Left ventricle myocardium inferior (tissue), 1 donor: ENCODE data around the gene SELENOM. TPM values are rescaled to one million over a fixed set of nuclear protein-coding genes. Genes with fewer than 3 reads are reported as not detected.
A peak's percentile ranks its signal among the peaks of the same experiment; 100 is the strongest.

Source experiments
- DNase-seq: peaks from one replicate; pipeline ENCODE4 v3.0.0-alpha.2; 2020
- H3K27ac ChIP-seq: fragments of 200-600 bp; replicated peaks from 2 replicates; pipeline ENCODE4 v1.8.0; 2021
- H3K27me3 ChIP-seq: fragments of 200-600 bp; 2 replicates; pipeline ENCODE4 v1.8.0; 2021; ENCODE audit warnings: low read depth
- H3K36me3 ChIP-seq: fragments of 200-600 bp; 2 replicates; pipeline ENCODE4 v1.8.0; 2021
- H3K4me1 ChIP-seq: fragments of 200-600 bp; 2 replicates; pipeline ENCODE4 v1.8.0; 2021
- H3K4me3 ChIP-seq: fragments of 200-600 bp; 2 replicates; pipeline ENCODE4 v1.8.0; 2021; ENCODE audit warnings: mild to moderate bottlenecking, moderate library complexity
- H3K9me3 ChIP-seq: fragments of 200-600 bp; replicated peaks from 2 replicates; pipeline ENCODE4 v1.8.0; 2021
- CTCF ChIP-seq: fragments of 200-600 bp; IDR thresholded peaks from 2 replicates; pipeline ENCODE4 v1.8.0; 2021; ENCODE audit warnings: antibody characterized with exemption, mild to moderate bottlenecking, borderline replicate concordance
- intact Hi-C: fragments of 100-400 bp; cut with micrococcal nuclease; formaldehyde crosslinking; loops from one replicate; pipeline ENCODE4 v1.11.0; 2022
- total RNA-seq: library from RNA; stranded (reverse); fragmentation: NEBNext Ultra II Directional; extraction: Animal tissue kit (Norgen Biotek cat#: 25700); gene quantifications from one replicate; pipeline ENCODE4 v1.2.1, GENCODE V29; 2021
- donor health status: DM: no; HTN: yes; CAD: no; lungs with severe emphysema.

SELENOM gene
- total RNA-seq, 1 donor from 2014 or later: 51.5 TPM

- Histone ChIP-seq H3K27me3 (no peaks in the 10 kb centered on the region), H3K9me3 (no peaks in the 10 kb centered on the region), H3K4me1 (peaks cover 40% of the 10 kb centered on the region), H3K4me3 (no peak overlapping the region), H3K27ac (peak overlapping the region; percentile 80), H3K36me3 (no peaks in the 10 kb centered on the region)
- no peak for DNase-seq
- no peak for TF ChIP-seq CTCF
- intact Hi-C loops: no loop called here
Observed at GRCh38 chr22:31055117-31055634, 52.2 kb downstream of the SELENOM start.

Other genes starting within 250 kb of the SELENOM start
- 18.0 TPM for gene MORC2, start 138.8 kb downstream of the SELENOM start, total RNA-seq
- 33.6 TPM for gene TUG1, start 138.3 kb downstream of the SELENOM start, total RNA-seq
- 245 TPM for gene SMTN, start 26.2 kb downstream of the SELENOM start, total RNA-seq
- 20.7 TPM for gene INPP5J, start 15.4 kb upstream of the SELENOM start, total RNA-seq
- gene PLA2G3, start 32.9 kb upstream of the SELENOM start, total RNA-seq: not detected
- gene RNF185, start 52.6 kb upstream of the SELENOM start, total RNA-seq: 19.2 TPM
- 8.0 TPM for gene LIMK2, start 104.7 kb upstream of the SELENOM start, total RNA-seq
- gene PIK3IP1, start 184.9 kb upstream of the SELENOM start, total RNA-seq: 11.1 TPM
- 13.2 TPM for gene PATZ1, start 238.8 kb upstream of the SELENOM start, total RNA-seq